Measurements from ENCODE around the gene SYTL3.

DNA sequence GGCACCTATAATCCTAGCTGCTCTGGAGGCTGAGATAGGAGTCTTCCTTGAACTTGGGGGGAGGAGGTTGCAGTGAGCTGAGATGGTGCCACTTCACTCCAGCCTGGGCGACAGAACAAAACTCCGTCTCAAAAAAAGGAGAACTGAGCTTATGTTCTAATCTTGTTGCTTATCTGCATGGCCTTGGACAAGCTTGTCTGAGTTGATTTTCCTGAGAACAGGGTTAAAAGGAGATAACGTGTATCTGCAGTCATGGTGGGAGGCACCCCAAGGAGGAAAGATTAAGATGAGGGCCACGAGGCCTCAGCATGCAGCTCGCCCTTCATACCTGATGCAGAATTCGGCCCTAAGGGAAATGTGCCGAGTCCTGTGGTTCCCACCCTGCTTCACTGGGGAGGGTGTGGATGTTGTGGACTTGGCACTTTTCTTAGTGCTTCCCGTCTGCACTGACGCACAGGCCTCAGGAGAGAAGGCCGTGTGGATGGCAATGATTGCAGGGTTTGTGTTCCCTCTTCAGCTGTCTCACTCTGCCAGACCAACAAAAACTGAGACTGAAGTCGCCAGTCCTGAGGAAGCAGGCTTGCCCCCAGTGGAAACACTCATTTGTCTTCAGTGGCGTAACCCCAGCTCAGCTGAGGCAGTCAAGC lies 113.1 kb downstream of the SYTL3 start:
- peak; percentile 67; the same call in 1 of the 2 replicates for TF ChIP-seq POLR2A (IDR thresholded peaks at IDR 0.05; ENCODE audit: low read depth, low read length)
- no peak for TF ChIP-seq TAF1 (IDR thresholded peaks at IDR 0.05; ENCODE audit: low read depth, low read length)
- no peak for TF ChIP-seq PAX5 (IDR thresholded peaks at IDR 0.05; ENCODE audit: insufficient read depth, low read length, severe bottlenecking)
